Brain microvascular endothelial cell (primary cell): ENCODE data around the gene KLF6.

Experiments
- DNase-seq: peaks from one replicate; pipeline ENCODE4 v3.0.0-alpha.2; 2020
- H3K27ac ChIP-seq: fragments of 250-450 bp; sonication (Bioruptor Pico); 2 replicates; pipeline ENCODE4 v1.5.1; 2020; ENCODE audit warnings: mild to moderate bottlenecking, moderate library complexity
- H3K27me3 ChIP-seq: fragments of 250-450 bp; sonication (Bioruptor Pico); replicated peaks from 2 replicates; pipeline ENCODE4 v1.5.1; 2020; ENCODE audit warnings: mild to moderate bottlenecking
- H3K36me3 ChIP-seq: fragments of 250-450 bp; sonication (Bioruptor Pico); replicated peaks from 2 replicates; pipeline ENCODE4 v1.5.1; 2020; ENCODE audit warnings: mild to moderate bottlenecking
- H3K4me3 ChIP-seq: 2 replicates; pipeline ENCODE4 v1.5.1; 2011; ENCODE audit warnings: low read depth, mild to moderate bottlenecking, control low read depth, low read length, moderate library complexity
- CTCF ChIP-seq: IDR thresholded peaks from 2 replicates; pipeline ENCODE4 v1.5.1; 2011; ENCODE audit warnings: low read depth, mild to moderate bottlenecking, moderate library complexity, low read length, control low read depth, inconsistent platforms; ENCODE audit errors: missing control alignments
- in situ Hi-C: cut with HindIII; loops from 2 replicates; pipeline ENCODE4 v1.10.0; 2017; ENCODE audit warnings: low sequenced_read_pairs, low pct_ligation_motif_present

The KLF6 gene

GRCh38 chr10:3789621-3790020 lies 4.6 kb upstream of the KLF6 start:
- no peak for TF ChIP-seq CTCF
- in situ Hi-C loops = no loop called here
- DNase-seq = no peak
- H3K36me3 ChIP-seq = peaks cover 2% of the 10 kb centered on the region
- H3K27ac ChIP-seq = no peak overlapping the region
- no peaks in the 10 kb centered on the region for H3K27me3 ChIP-seq
- no peak overlapping the region for H3K4me3 ChIP-seq

- no peak for DNase-seq
- no peak for TF ChIP-seq CTCF
- H3K36me3 ChIP-seq = peaks cover 19% of the 10 kb centered on the region
- H3K4me3 ChIP-seq = no peak overlapping the region
- H3K27me3 ChIP-seq = no peaks in the 10 kb centered on the region
- H3K27ac ChIP-seq = no peak overlapping the region
- in situ Hi-C loops = no loop called here
Observed at GRCh38 chr10:3787816-3788215, 2.8 kb upstream of the KLF6 start.

- no peak for DNase-seq
- in situ Hi-C loops = no loop called here
- Histone ChIP-seq H3K27ac (peak overlapping the region; percentile 99), H3K36me3 (peaks cover 27% of the 10 kb centered on the region), H3K27me3 (no peaks in the 10 kb centered on the region), H3K4me3 (no peak overlapping the region)
- no peak for TF ChIP-seq CTCF
Observed at GRCh38 chr10:3787016-3787400, 2.0 kb upstream of the KLF6 start.

GRCh38 chr10:3786295-3787015 lies 1.4 kb upstream of the KLF6 start:
- no peak for TF ChIP-seq CTCF
- H3K27me3 ChIP-seq = no peaks in the 10 kb centered on the region
- H3K27ac ChIP-seq = peak overlapping the region; percentile 99
- in situ Hi-C loops = no loop called here
- peaks cover 33% of the 10 kb centered on the region for H3K36me3 ChIP-seq
- no peak for DNase-seq
- H3K4me3 ChIP-seq = peak overlapping the region; percentile 66

GRCh38 chr10:3785851-3786271 lies 852 bp upstream of the KLF6 start:
- Histone ChIP-seq H3K36me3 (peaks cover 39% of the 10 kb centered on the region), H3K4me3 (peak overlapping the region; percentile 66), H3K27ac (peak overlapping the region; percentile 99), H3K27me3 (no peaks in the 10 kb centered on the region)
- no peak for DNase-seq
- no peak for TF ChIP-seq CTCF
- in situ Hi-C loops = no loop called here
